A673 (cell line): ENCODE data around the gene IL11RA. TPM values are rescaled to one million over a fixed set of nuclear protein-coding genes. Genes with fewer than 3 reads are reported as not detected.

Experiments used
- BruUV-seq: library from RNA; stranded (reverse); fragments of 400-500 nt; replicated peaks from 2 replicates; lab custom pipeline; 2021; lab: Mats Ljungman, UMichigan
- CTCF ChIA-PET: fragments of 300-600 bp; sonication (Branson Sonifier 250); formaldehyde crosslinking; loops from one replicate; lab custom pipeline; 2022; ENCODE audit warnings: antibody characterized with exemption; lab: Charles Lee
- POLR2A ChIA-PET: fragments of 300-600 bp; sonication (Branson Sonifier 250); formaldehyde crosslinking; loops from one replicate; lab custom pipeline; 2022; ENCODE audit warnings: antibody characterized with exemption; ENCODE audit not compliant: low non-redundant PET; lab: Charles Lee
- DNase-seq: peaks from one replicate; pipeline ENCODE4 v3.0.0-alpha.2; 2015; ENCODE audit warnings: low spot score
- H3K27ac ChIP-seq: fragments of 200-600 bp; sonication (generic); 2 replicates; pipeline ENCODE4 v1.5.1; 2016; ENCODE audit warnings: mixed run types, low read depth, mild to moderate bottlenecking, mixed read lengths, antibody characterized with exemption, low read length; ENCODE audit not compliant: poor library complexity, severe bottlenecking
- H3K27me3 ChIP-seq: fragments of 200-600 bp; sonication (generic); replicated peaks from 2 replicates; pipeline ENCODE4 v1.6.1; 2017; ENCODE audit warnings: mixed run types, low read depth, mild to moderate bottlenecking, mixed read lengths, antibody characterized with exemption, low read length; ENCODE audit not compliant: insufficient read depth, poor library complexity
- H3K36me3 ChIP-seq: fragments of 200-600 bp; sonication (generic); 2 replicates; pipeline ENCODE4 v1.6.1; 2016; ENCODE audit warnings: mixed run types, mild to moderate bottlenecking, mixed read lengths, antibody characterized with exemption, low read length; ENCODE audit not compliant: insufficient read depth, poor library complexity, severe bottlenecking
- H3K4me1 ChIP-seq: fragments of 200-600 bp; sonication (generic); 2 replicates; pipeline ENCODE4 v1.6.1; 2017; ENCODE audit warnings: mixed run types, mild to moderate bottlenecking, mixed read lengths, antibody characterized with exemption, low read length; ENCODE audit not compliant: insufficient read depth, poor library complexity, severe bottlenecking
- H3K4me3 ChIP-seq: fragments of 200-600 bp; sonication (generic); 2 replicates; pipeline ENCODE4 v1.5.1; 2016; ENCODE audit warnings: low read depth, mixed run types, mild to moderate bottlenecking, mixed read lengths, low read length; ENCODE audit not compliant: poor library complexity, severe bottlenecking
- H3K9me3 ChIP-seq: fragments of 200-600 bp; sonication (generic); 2 replicates; pipeline ENCODE4 v1.6.1; 2016; ENCODE audit warnings: mixed run types, low read depth, mild to moderate bottlenecking, mixed read lengths, antibody characterized with exemption, low read length; ENCODE audit not compliant: poor library complexity, severe bottlenecking
- EZH2 ChIP-seq: fragments of 200-600 bp; sonication (generic); IDR thresholded peaks from 2 replicates; pipeline ENCODE4 v1.6.1; 2017; ENCODE audit warnings: borderline replicate concordance, low read depth, mild to moderate bottlenecking, mixed read lengths, antibody characterized with exemption, low read length; ENCODE audit not compliant: poor library complexity, severe bottlenecking
- intact Hi-C: fragments of 100-400 bp; cut with micrococcal nuclease; formaldehyde crosslinking; loops from one replicate; pipeline ENCODE4 v1.10.0; 2022; ENCODE audit not compliant: unreplicated experiment
- total RNA-seq: library from RNA; stranded (reverse); gene quantifications from 2 replicates; pipeline ENCODE4 v1.2.3, GENCODE V29; 2021
- TF ChIP-seq, protein P1 (sequence below): fragments of 300-800, 200-600 bp; sonication (generic); conservative IDR thresholded peaks from 2 replicates; pipeline ENCODE4 v1.5.1; 2017; ENCODE audit warnings: low read depth, mild to moderate bottlenecking, antibody characterized with exemption, low read length, moderate library complexity, mixed read lengths

Gene IL11RA
- total RNA-seq, 1 experiment from 2014 or later, result 5.6 TPM

GRCh38 chr9:34624475-34625185 lies 27.4 kb upstream of the IL11RA start:
- no peaks in the 10 kb centered on the region for H3K36me3 ChIP-seq
- peak; percentile 46 for TF ChIP-seq EZH2
- TF ChIP-seq, protein P1, sequence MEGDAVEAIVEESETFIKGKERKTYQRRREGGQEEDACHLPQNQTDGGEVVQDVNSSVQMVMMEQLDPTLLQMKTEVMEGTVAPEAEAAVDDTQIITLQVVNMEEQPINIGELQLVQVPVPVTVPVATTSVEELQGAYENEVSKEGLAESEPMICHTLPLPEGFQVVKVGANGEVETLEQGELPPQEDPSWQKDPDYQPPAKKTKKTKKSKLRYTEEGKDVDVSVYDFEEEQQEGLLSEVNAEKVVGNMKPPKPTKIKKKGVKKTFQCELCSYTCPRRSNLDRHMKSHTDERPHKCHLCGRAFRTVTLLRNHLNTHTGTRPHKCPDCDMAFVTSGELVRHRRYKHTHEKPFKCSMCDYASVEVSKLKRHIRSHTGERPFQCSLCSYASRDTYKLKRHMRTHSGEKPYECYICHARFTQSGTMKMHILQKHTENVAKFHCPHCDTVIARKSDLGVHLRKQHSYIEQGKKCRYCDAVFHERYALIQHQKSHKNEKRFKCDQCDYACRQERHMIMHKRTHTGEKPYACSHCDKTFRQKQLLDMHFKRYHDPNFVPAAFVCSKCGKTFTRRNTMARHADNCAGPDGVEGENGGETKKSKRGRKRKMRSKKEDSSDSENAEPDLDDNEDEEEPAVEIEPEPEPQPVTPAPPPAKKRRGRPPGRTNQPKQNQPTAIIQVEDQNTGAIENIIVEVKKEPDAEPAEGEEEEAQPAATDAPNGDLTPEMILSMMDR, result no peak
- peaks cover 59% of the 10 kb centered on the region for H3K27me3 ChIP-seq
- no peaks in the 10 kb centered on the region for H3K9me3 ChIP-seq
- intact Hi-C loops, result no loop called here
- BruUV-seq, result no TSS peak
- ChIA-PET POLR2A (no interaction called here), CTCF (interaction anchor here (1.9 kb wide), 1 partner anchor 9 kb away, joined by 4 read pairs; no protein-coding TSS in a partner anchor)
- peaks cover 8% of the 10 kb centered on the region for H3K4me1 ChIP-seq
- H3K27ac ChIP-seq, result no peak overlapping the region
- DNase-seq, result no peak
- H3K4me3 ChIP-seq, result no peak overlapping the region

- DNase-seq, result no peak
- peaks cover 64% of the 10 kb centered on the region for H3K27me3 ChIP-seq
- peaks cover 7% of the 10 kb centered on the region for H3K4me1 ChIP-seq
- ChIA-PET POLR2A (no interaction called here), CTCF (interaction anchor here (1.9 kb wide), 1 partner anchor 9 kb away, joined by 4 read pairs; no protein-coding TSS in a partner anchor)
- H3K9me3 ChIP-seq, result no peaks in the 10 kb centered on the region
- H3K27ac ChIP-seq, result no peak overlapping the region
- H3K36me3 ChIP-seq, result no peaks in the 10 kb centered on the region
- TF ChIP-seq, protein P1, result no peak
- no peak for TF ChIP-seq EZH2
- H3K4me3 ChIP-seq, result no peak overlapping the region
- BruUV-seq, result no TSS peak
- intact Hi-C loops, result no loop called here
These were observed 26.8 kb upstream of the IL11RA start for GRCh38 chr9:34625186-34625486.

DNA sequence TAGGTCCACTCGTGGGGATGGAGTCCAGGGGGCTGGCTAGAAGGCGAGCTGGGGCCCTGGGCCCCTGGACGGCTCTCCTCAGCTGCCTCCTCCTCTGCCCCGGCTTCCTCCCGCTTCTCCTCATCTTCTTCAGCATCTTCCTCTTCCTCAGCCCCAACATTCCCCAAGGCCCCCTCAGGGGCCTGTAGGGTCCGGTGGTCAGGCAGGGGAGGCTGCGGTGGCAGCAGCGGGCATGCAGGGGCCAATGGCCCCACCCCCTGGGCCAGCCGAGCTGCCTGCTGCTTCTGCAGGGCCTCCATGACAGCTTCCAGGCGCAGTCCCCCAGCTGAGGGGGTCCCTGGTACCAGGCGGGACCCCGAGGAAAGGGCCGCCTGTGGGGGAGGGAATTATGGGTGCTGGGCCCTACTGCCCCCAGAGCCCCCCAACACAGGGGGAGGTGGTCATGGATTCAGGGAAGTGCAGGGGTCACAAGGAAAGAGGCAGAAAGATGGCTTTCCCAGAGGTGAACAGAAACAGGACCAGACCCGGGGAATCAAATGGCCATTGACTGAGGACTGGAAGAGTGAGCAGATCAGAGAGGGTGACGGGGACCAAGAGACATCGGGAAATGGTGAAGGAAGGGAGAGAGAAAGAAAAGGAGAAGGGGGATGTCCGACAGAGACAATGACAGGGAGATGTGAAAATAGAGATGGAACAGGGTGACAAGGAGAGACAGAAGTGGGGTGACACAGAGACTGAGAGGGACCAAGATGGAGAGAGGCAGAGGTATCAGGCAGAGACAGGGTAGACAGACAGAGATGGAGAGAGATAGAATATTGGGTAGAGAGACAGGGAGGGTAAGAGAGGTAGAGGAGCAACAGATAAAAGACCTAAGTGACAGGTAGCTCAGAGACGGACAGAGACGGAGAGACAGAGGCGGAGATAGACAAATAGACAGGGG lies 24.0 kb upstream of the IL11RA start:
- no peak overlapping the region for H3K4me3 ChIP-seq
- peaks cover 7% of the 10 kb centered on the region for H3K4me1 ChIP-seq
- ChIA-PET POLR2A (no interaction called here), CTCF (no interaction called here)
- intact Hi-C loops, result no loop called here
- H3K36me3 ChIP-seq, result no peaks in the 10 kb centered on the region
- BruUV-seq, result no TSS peak
- no peak overlapping the region for H3K27ac ChIP-seq
- no peak for DNase-seq
- peaks cover 74% of the 10 kb centered on the region for H3K27me3 ChIP-seq
- no peaks in the 10 kb centered on the region for H3K9me3 ChIP-seq
- TF ChIP-seq, protein P1, result no peak
- TF ChIP-seq EZH2, result peak; percentile 87
